ENCODE results near the gene TOM1L2.

TOM1L2 gene

GRCh38 chr17:17873450-17873991 is 98.7 kb downstream of the TOM1L2 start:
- no peak for DNase-seq (ENCODE audit: low spot score)

- DNase-seq (ENCODE audit: low spot score) = no peak
Observed at GRCh38 chr17:17872547-17873345, 99.5 kb downstream of the TOM1L2 start.

- no peak for DNase-seq (ENCODE audit: low spot score)
Observed at GRCh38 chr17:17871913-17872312, 100.3 kb downstream of the TOM1L2 start.

GRCh38 chr17:17870247-17870646 is 102.0 kb downstream of the TOM1L2 start:
- no peak for DNase-seq (ENCODE audit: low spot score)

- no peak for DNase-seq (ENCODE audit: low spot score)
Observed at GRCh38 chr17:17868641-17869522, 103.3 kb downstream of the TOM1L2 start.

- no peak for DNase-seq (ENCODE audit: low spot score)
Observed at GRCh38 chr17:17866897-17867296, 105.3 kb downstream of the TOM1L2 start.

- DNase-seq (ENCODE audit: low spot score) = no peak
Observed at GRCh38 chr17:17866425-17866824, 105.8 kb downstream of the TOM1L2 start.

GRCh38 chr17:17865035-17865434 is 107.2 kb downstream of the TOM1L2 start:
- DNase-seq (ENCODE audit: low spot score) = no peak

- DNase-seq (ENCODE audit: low spot score) = no peak
Observed at GRCh38 chr17:17860766-17861107, 111.5 kb downstream of the TOM1L2 start.

- peak; percentile 68 for DNase-seq (ENCODE audit: low spot score)
Observed at GRCh38 chr17:17859909-17860765, 112.1 kb downstream of the TOM1L2 start.

- DNase-seq (ENCODE audit: low spot score) = no peak
Observed at GRCh38 chr17:17857496-17857895, 114.7 kb downstream of the TOM1L2 start.

GRCh38 chr17:17856386-17856785 is 115.8 kb downstream of the TOM1L2 start:
- no peak for DNase-seq (ENCODE audit: low spot score)

- DNase-seq (ENCODE audit: low spot score) = no peak
Observed at GRCh38 chr17:17855976-17856375, 116.2 kb downstream of the TOM1L2 start.

GRCh38 chr17:17853811-17854447 is 118.3 kb downstream of the TOM1L2 start:
- DNase-seq (ENCODE audit: low spot score) = no peak

- DNase-seq (ENCODE audit: low spot score) = no peak
Observed at GRCh38 chr17:17852930-17853329, 119.3 kb downstream of the TOM1L2 start.

GRCh38 chr17:17851103-17852002 is 120.8 kb downstream of the TOM1L2 start:
- no peak for DNase-seq (ENCODE audit: low spot score)

GRCh38 chr17:17849845-17850373 is 122.3 kb downstream of the TOM1L2 start:
- peak; percentile 38 for DNase-seq (ENCODE audit: low spot score)

GRCh38 chr17:17849147-17849820 is 122.9 kb downstream of the TOM1L2 start:
- no peak for DNase-seq (ENCODE audit: low spot score)

GRCh38 chr17:17848311-17849082 is 123.7 kb downstream of the TOM1L2 start:
- no peak for DNase-seq (ENCODE audit: low spot score)

All from kidney tubule cell (primary cell).